Neuronal stem cell (in vitro differentiated cells): ENCODE measurements around the gene WRAP53.
A peak's percentile ranks its signal among the peaks of the same experiment; 100 is the strongest.

Experiments used
- DNase-seq: peaks from one replicate; pipeline ENCODE4 v3.0.0-alpha.2; 2013; ENCODE audit warnings: low spot score
- H2AFZ ChIP-seq: one replicate; pipeline ENCODE4 v1.6.1; 2013; ENCODE audit warnings: mild to moderate bottlenecking, low read length, inconsistent platforms
- H2AK5ac ChIP-seq: 2 replicates; pipeline ENCODE4 v1.6.1; 2013; ENCODE audit warnings: low read depth, mild to moderate bottlenecking, inconsistent platforms, low read length, moderate library complexity, mixed read lengths
- H2BK120ac ChIP-seq: 2 replicates; pipeline ENCODE4 v1.6.1; 2013; ENCODE audit warnings: low read depth, mild to moderate bottlenecking, inconsistent platforms, low read length, moderate library complexity, mixed read lengths
- H2BK12ac ChIP-seq: one replicate; pipeline ENCODE4 v1.6.1; 2013; ENCODE audit warnings: low read length, inconsistent platforms
- H2BK15ac ChIP-seq: 2 replicates; pipeline ENCODE4 v1.6.1; 2013; ENCODE audit warnings: mild to moderate bottlenecking, low read length, inconsistent platforms, mixed read lengths
- H2BK5ac ChIP-seq: one replicate; pipeline ENCODE4 v1.6.1; 2013; ENCODE audit warnings: inconsistent platforms, mild to moderate bottlenecking, low read length, moderate library complexity
- H3K14ac ChIP-seq: one replicate; pipeline ENCODE4 v1.6.1; 2013; ENCODE audit warnings: low read length, inconsistent platforms
- H3K18ac ChIP-seq: 2 replicates; pipeline ENCODE4 v1.6.1; 2013; ENCODE audit warnings: low read length, inconsistent platforms
- H3K23ac ChIP-seq: 2 replicates; pipeline ENCODE4 v1.6.1; 2013; ENCODE audit warnings: low read depth, mild to moderate bottlenecking, mixed read lengths, low read length, inconsistent platforms; ENCODE audit not compliant: poor library complexity
- H3K27ac ChIP-seq: replicated peaks from 3 replicates; pipeline ENCODE4 v1.5.1; 2013; ENCODE audit warnings: low read length, inconsistent platforms
- H3K27me3 ChIP-seq, 3 experiments: 2 replicates each; pipeline ENCODE4 v1.6.1; 2013; ENCODE audit warnings: low read length in 3 of 3, mild to moderate bottlenecking in 2 of 3, inconsistent platforms in 1 of 3, low read depth in 1 of 3, mixed read lengths in 1 of 3, moderate library complexity in 1 of 3; ENCODE audit not compliant: control insufficient read depth in 3 of 3, insufficient read depth in 3 of 3
- H3K36me3 ChIP-seq, 2 donors: replicated peaks in 1 of 2; 2 replicates each; pipeline ENCODE4 v1.6.1; 2013; ENCODE audit warnings: low read length in 2 of 2; ENCODE audit not compliant: control insufficient read depth in 2 of 2, insufficient read depth in 2 of 2
- H3K4ac ChIP-seq: 2 replicates; pipeline ENCODE4 v1.6.1; 2013; ENCODE audit warnings: inconsistent platforms, mild to moderate bottlenecking, low read length, moderate library complexity
- H3K4me1 ChIP-seq, 2 donors: 1 replicate in 1 of 2; 2 replicates in 1 of 2; pipeline ENCODE4 v1.6.1; 2013; ENCODE audit warnings: low read length in 2 of 2, low read depth in 1 of 2; ENCODE audit not compliant: control insufficient read depth in 2 of 2, insufficient read depth in 1 of 2
- H3K4me2 ChIP-seq: one replicate; pipeline ENCODE4 v1.6.1; 2013; ENCODE audit warnings: mild to moderate bottlenecking, low read length, inconsistent platforms; ENCODE audit not compliant: insufficient read depth, poor library complexity, severe bottlenecking
- H3K4me3 ChIP-seq, 2 donors: 2 replicates each; pipeline ENCODE4 v1.5.1; 2013; ENCODE audit warnings: low read length in 2 of 2, mild to moderate bottlenecking in 2 of 2, inconsistent platforms in 1 of 2, moderate library complexity in 1 of 2
- H3K79me1 ChIP-seq: one replicate; pipeline ENCODE4 v1.6.1; 2013; ENCODE audit warnings: low read depth, mild to moderate bottlenecking, inconsistent platforms, low read length, moderate library complexity
- H3K9ac ChIP-seq: one replicate; pipeline ENCODE4 v1.6.1; 2013; ENCODE audit warnings: mild to moderate bottlenecking, low read depth, low read length, inconsistent platforms; ENCODE audit not compliant: poor library complexity
- H3K9me3 ChIP-seq, 2 donors: replicated peaks in 1 of 2; 2 replicates each; pipeline versions ENCODE3 to v1.6.1; 2013; ENCODE audit warnings: low read length in 2 of 2, mild to moderate bottlenecking in 2 of 2, inconsistent platforms in 1 of 2, low read depth in 1 of 2, mixed read lengths in 1 of 2, moderate library complexity in 1 of 2; ENCODE audit not compliant: control insufficient read depth in 2 of 2, insufficient read depth in 1 of 2
- H4K8ac ChIP-seq: one replicate; pipeline ENCODE4 v1.6.1; 2013; ENCODE audit warnings: low read depth, mild to moderate bottlenecking, inconsistent platforms, low read length, moderate library complexity
- H4K91ac ChIP-seq: one replicate; pipeline ENCODE4 v1.6.1; 2013; ENCODE audit warnings: low read length, low read depth, mild to moderate bottlenecking, inconsistent platforms; ENCODE audit not compliant: poor library complexity
- WGBS, 2 donors: extraction: QIAGEN DNeasy Blood & Tissue Kit; methylation state at CpG; one replicate each; pipeline ENCODE4 v1.1.7; 2013; ENCODE audit warnings: missing lambda C conversion rate in 2 of 2, mixed read lengths in 1 of 2; ENCODE audit not compliant: insufficient read length in 2 of 2, insufficient replicate concordance in 1 of 2; ENCODE audit errors: extremely low coverage in 2 of 2; 5-methylcytosine and 5-hydroxymethylcytosine counted together

Gene WRAP53

GRCh38 chr17:7717756-7718350, 29.6 kb downstream of the WRAP53 start:
- Histone ChIP-seq H3K14ac (no peak overlapping the region), H4K8ac (no peak overlapping the region), H3K9me3 (peaks cover 0 to 1% of the 10 kb centered on the region in 2 donors), H3K18ac (peak overlapping the region; percentile 69), H3K4me3 (peak overlapping the region; percentile 72 to 92), H3K4me2 (peak overlapping the region; percentile 82), H3K23ac (no peak overlapping the region), H3K79me1 (no peaks in the 10 kb centered on the region), H3K4ac (no peak overlapping the region), H2AFZ (peak overlapping the region; percentile 100), H3K9ac (peak overlapping the region; percentile 67), H2BK12ac (no peak overlapping the region), H3K4me1 (peaks cover 31 to 49% of the 10 kb centered on the region in 2 donors), H3K27ac (no peak overlapping the region), H2AK5ac (no peak overlapping the region), H2BK5ac (no peak overlapping the region), H2BK120ac (no peak overlapping the region), H3K27me3 (peaks cover 0 to 24% (median 2%) of the 10 kb centered on the region in 3 experiments), H4K91ac (no peak overlapping the region), H3K36me3 (no peaks in the 10 kb centered on the region), H2BK15ac (peak overlapping the region; percentile 18)
- no CpG with 5 or more reads among the region's 16 CpGs for WGBS, 2 donors
- no peak for DNase-seq

GRCh38 chr17:7719661-7720060, 31.4 kb downstream of the WRAP53 start:
- Histone ChIP-seq H3K36me3 (no peaks in the 10 kb centered on the region), H2BK120ac (no peak overlapping the region), H3K79me1 (no peaks in the 10 kb centered on the region), H2BK15ac (no peak overlapping the region), H3K27me3 (peaks cover 0 to 24% (median 2%) of the 10 kb centered on the region in 3 experiments), H3K18ac (peak overlapping the region; percentile 68), H3K9ac (no peak overlapping the region), H3K4me3 (no peak overlapping the region), H3K14ac (no peak overlapping the region), H3K4me2 (no peak overlapping the region), H4K91ac (no peak overlapping the region), H3K4ac (no peak overlapping the region), H2AFZ (peak overlapping the region; percentile 44), H2BK12ac (no peak overlapping the region), H4K8ac (no peak overlapping the region), H2AK5ac (peak overlapping the region; percentile 26), H3K23ac (no peak overlapping the region), H3K9me3 (peaks cover 0 to 1% of the 10 kb centered on the region in 2 donors), H3K27ac (no peak overlapping the region), H2BK5ac (no peak overlapping the region), H3K4me1 (peaks cover 28 to 39% of the 10 kb centered on the region in 2 donors)
- no peak for DNase-seq
- no CpG with 5 or more reads among the region's 9 CpGs for WGBS, 2 donors

GRCh38 chr17:7720125-7720524, 31.8 kb downstream of the WRAP53 start:
- Histone ChIP-seq H2BK15ac (no peak overlapping the region), H3K14ac (no peak overlapping the region), H2AFZ (peak overlapping the region; percentile 44), H3K36me3 (no peaks in the 10 kb centered on the region), H3K27me3 (peaks cover 0 to 24% (median 2%) of the 10 kb centered on the region in 3 experiments), H3K4me3 (no peak overlapping the region), H3K9ac (no peak overlapping the region), H3K27ac (no peak overlapping the region), H3K23ac (no peak overlapping the region), H3K18ac (no peak overlapping the region), H3K79me1 (no peaks in the 10 kb centered on the region), H4K91ac (no peak overlapping the region), H4K8ac (no peak overlapping the region), H2AK5ac (no peak overlapping the region), H3K9me3 (peaks cover 0 to 1% of the 10 kb centered on the region in 2 donors), H3K4ac (no peak overlapping the region), H2BK120ac (no peak overlapping the region), H3K4me2 (no peak overlapping the region), H3K4me1 (peaks cover 27 to 34% of the 10 kb centered on the region in 2 donors), H2BK12ac (no peak overlapping the region), H2BK5ac (no peak overlapping the region)
- no CpG with 5 or more reads among the region's 4 CpGs for WGBS, 2 donors
- no peak for DNase-seq

DNA sequence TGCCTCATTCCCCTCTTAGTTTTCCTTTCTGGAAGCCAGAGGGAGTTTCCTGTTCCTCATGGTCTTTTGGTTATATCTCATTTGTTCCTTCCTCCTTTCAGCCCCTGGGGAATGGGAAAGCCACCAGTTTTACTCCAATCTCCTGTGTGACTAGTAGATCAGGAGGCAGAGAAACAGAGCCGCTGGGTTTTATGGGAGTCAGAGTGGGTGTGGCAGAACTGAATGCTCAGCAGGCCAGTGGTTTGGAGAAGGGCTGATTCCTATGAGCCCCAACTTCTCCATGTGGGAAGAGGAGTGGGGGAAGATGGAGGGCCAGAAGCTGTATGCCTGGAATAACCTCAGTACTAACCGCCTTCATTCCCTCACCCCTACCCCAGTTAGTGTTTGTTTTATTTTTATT, 33.3 kb downstream of the WRAP53 start:
- Histone ChIP-seq H3K14ac (no peak overlapping the region), H2BK12ac (no peak overlapping the region), H3K27me3 (peaks cover 0 to 24% (median 2%) of the 10 kb centered on the region in 3 experiments), H3K9me3 (peaks cover 0 to 1% of the 10 kb centered on the region in 2 donors), H2BK5ac (no peak overlapping the region), H4K8ac (no peak overlapping the region), H3K9ac (no peak overlapping the region), H4K91ac (no peak overlapping the region), H3K27ac (no peak overlapping the region), H2AK5ac (no peak overlapping the region), H3K4me3 (no peak overlapping the region), H2AFZ (no peak overlapping the region), H3K4me2 (no peak overlapping the region), H3K18ac (no peak overlapping the region), H3K36me3 (no peaks in the 10 kb centered on the region), H3K4me1 (peaks cover 13 to 20% of the 10 kb centered on the region in 2 donors), H3K23ac (no peak overlapping the region), H3K4ac (no peak overlapping the region), H2BK120ac (no peak overlapping the region), H2BK15ac (no peak overlapping the region), H3K79me1 (no peaks in the 10 kb centered on the region)
- WGBS, 2 donors: no CpG with 5 or more reads among the region's 2 CpGs
- DNase-seq: no peak
